ENCODE results near the gene TNFRSF25.
"Not testable (repeated sequence)": the region's sequence is repeated elsewhere in the genome, so short reads cannot be mapped to it uniquely, and the experiment has no call there.

The TNFRSF25 gene

GRCh38 chr1:6437012-6437700, 28.8 kb downstream of the TNFRSF25 start:
- Mint-ChIP-seq H3K27me3 (peaks cover 32% of the 10 kb centered on the region), H3K4me1 (peaks cover 12% of the 10 kb centered on the region)
- not testable (repeated sequence) for H3K36me3 Mint-ChIP-seq; ATAC-seq (ENCODE audit: low read depth); H3K4me3 Mint-ChIP-seq; H3K9me3 Mint-ChIP-seq; H3K27ac Mint-ChIP-seq; DNase-seq (ENCODE audit: low spot score in 2 of 2)

GRCh38 chr1:6436277-6436676, 29.7 kb downstream of the TNFRSF25 start:
- ATAC-seq (ENCODE audit: low read depth); H3K36me3 Mint-ChIP-seq; H3K4me3 Mint-ChIP-seq; H3K27ac Mint-ChIP-seq; H3K9me3 Mint-ChIP-seq; DNase-seq (ENCODE audit: low spot score in 2 of 2): not testable (repeated sequence)
- Mint-ChIP-seq H3K27me3 (peaks cover 29% of the 10 kb centered on the region), H3K4me1 (peaks cover 12% of the 10 kb centered on the region)

GRCh38 chr1:6435547-6435946, 30.4 kb downstream of the TNFRSF25 start:
- peaks cover 3% of the 10 kb centered on the region for H3K36me3 Mint-ChIP-seq
- H3K9me3 Mint-ChIP-seq: no peaks in the 10 kb centered on the region
- ATAC-seq (ENCODE audit: low read depth): no peak
- H3K4me1 Mint-ChIP-seq: peaks cover 11% of the 10 kb centered on the region
- H3K4me3 Mint-ChIP-seq: no peak overlapping the region
- no peak overlapping the region for H3K27ac Mint-ChIP-seq
- H3K27me3 Mint-ChIP-seq: peaks cover 26% of the 10 kb centered on the region
- DNase-seq (ENCODE audit: low spot score in 2 of 2): no peak

- ATAC-seq (ENCODE audit: low read depth): no peak
These were observed 30.8 kb downstream of the TNFRSF25 start for GRCh38 chr1:6435129-6435528.

GRCh38 chr1:6434186-6434585, 31.8 kb downstream of the TNFRSF25 start:
- no peaks in the 10 kb centered on the region for H3K9me3 Mint-ChIP-seq
- H3K27ac Mint-ChIP-seq: no peak overlapping the region
- H3K4me1 Mint-ChIP-seq: peaks cover 7% of the 10 kb centered on the region
- H3K4me3 Mint-ChIP-seq: no peak overlapping the region
- no peaks in the 10 kb centered on the region for H3K36me3 Mint-ChIP-seq
- no peak for DNase-seq (ENCODE audit: low spot score in 2 of 2)
- peaks cover 23% of the 10 kb centered on the region for H3K27me3 Mint-ChIP-seq
- ATAC-seq (ENCODE audit: low read depth): no peak

More at GRCh38 chr1:6435129-6435528, 30.8 kb downstream of the TNFRSF25 start:
- DNase-seq (ENCODE audit: low spot score in 2 of 2): no peak
- Mint-ChIP-seq H3K27ac (no peak overlapping the region), H3K9me3 (no peaks in the 10 kb centered on the region), H3K4me3 (no peak overlapping the region), H3K4me1 (peaks cover 11% of the 10 kb centered on the region), H3K27me3 (peaks cover 27% of the 10 kb centered on the region), H3K36me3 (peaks cover 3% of the 10 kb centered on the region)

- not testable (repeated sequence) for H3K36me3 Mint-ChIP-seq; H3K27ac Mint-ChIP-seq; H3K4me3 Mint-ChIP-seq; H3K9me3 Mint-ChIP-seq; H3K4me1 Mint-ChIP-seq; ATAC-seq (ENCODE audit: low read depth); DNase-seq (ENCODE audit: low spot score in 2 of 2)
- H3K27me3 Mint-ChIP-seq: peaks cover 17% of the 10 kb centered on the region
These were observed 34.1 kb downstream of the TNFRSF25 start for GRCh38 chr1:6431645-6432579.

GRCh38 chr1:6429660-6430411, 36.1 kb downstream of the TNFRSF25 start:
- not testable (repeated sequence) for ATAC-seq (ENCODE audit: low read depth); H3K9me3 Mint-ChIP-seq; H3K36me3 Mint-ChIP-seq; H3K4me3 Mint-ChIP-seq; H3K4me1 Mint-ChIP-seq; DNase-seq (ENCODE audit: low spot score in 2 of 2); H3K27ac Mint-ChIP-seq
- peaks cover 16% of the 10 kb centered on the region for H3K27me3 Mint-ChIP-seq

- ATAC-seq (ENCODE audit: low read depth): peak; percentile 46
These were observed 37.5 kb downstream of the TNFRSF25 start for GRCh38 chr1:6428453-6428852.

GRCh38 chr1:6427441-6428390, 38.3 kb downstream of the TNFRSF25 start:
- no peak overlapping the region for H3K27ac Mint-ChIP-seq
- H3K4me1 Mint-ChIP-seq: peaks cover 7% of the 10 kb centered on the region
- no peaks in the 10 kb centered on the region for H3K36me3 Mint-ChIP-seq
- H3K9me3 Mint-ChIP-seq: no peaks in the 10 kb centered on the region
- H3K4me3 Mint-ChIP-seq: no peak overlapping the region
- ATAC-seq (ENCODE audit: low read depth): no peak
- DNase-seq (ENCODE audit: low spot score in 2 of 2): no peak
- H3K27me3 Mint-ChIP-seq: peaks cover 14% of the 10 kb centered on the region

More at GRCh38 chr1:6428453-6428852, 37.5 kb downstream of the TNFRSF25 start:
- H3K36me3 Mint-ChIP-seq; H3K4me3 Mint-ChIP-seq; DNase-seq (ENCODE audit: low spot score in 2 of 2); H3K27ac Mint-ChIP-seq; H3K4me1 Mint-ChIP-seq; H3K9me3 Mint-ChIP-seq: not testable (repeated sequence)
- peaks cover 13% of the 10 kb centered on the region for H3K27me3 Mint-ChIP-seq

- H3K4me3 Mint-ChIP-seq: no peak overlapping the region
- H3K27ac Mint-ChIP-seq: no peak overlapping the region
- no peaks in the 10 kb centered on the region for H3K36me3 Mint-ChIP-seq
- DNase-seq (ENCODE audit: low spot score in 2 of 2) (no peak), ATAC-seq (ENCODE audit: low read depth) (no peak)
- H3K4me1 Mint-ChIP-seq: peaks cover 7% of the 10 kb centered on the region
- peaks cover 16% of the 10 kb centered on the region for H3K27me3 Mint-ChIP-seq
- H3K9me3 Mint-ChIP-seq: no peaks in the 10 kb centered on the region
These were observed 39.0 kb downstream of the TNFRSF25 start for GRCh38 chr1:6426972-6427350.

GRCh38 chr1:6426277-6426971, 39.5 kb downstream of the TNFRSF25 start:
- ATAC-seq (ENCODE audit: low read depth) (no peak), DNase-seq (ENCODE audit: low spot score in 2 of 2) (no peak)
- H3K27ac Mint-ChIP-seq: no peak overlapping the region
- no peak overlapping the region for H3K4me3 Mint-ChIP-seq
- no peaks in the 10 kb centered on the region for H3K36me3 Mint-ChIP-seq
- no peaks in the 10 kb centered on the region for H3K9me3 Mint-ChIP-seq
- H3K27me3 Mint-ChIP-seq: peaks cover 17% of the 10 kb centered on the region
- peaks cover 7% of the 10 kb centered on the region for H3K4me1 Mint-ChIP-seq

- Mint-ChIP-seq H3K27ac (no peak overlapping the region), H3K9me3 (no peaks in the 10 kb centered on the region), H3K36me3 (no peaks in the 10 kb centered on the region), H3K27me3 (peaks cover 17% of the 10 kb centered on the region), H3K4me1 (peaks cover 7% of the 10 kb centered on the region), H3K4me3 (no peak overlapping the region)
- ATAC-seq (ENCODE audit: low read depth): no peak
- no peak for DNase-seq (ENCODE audit: low spot score in 2 of 2)
These were observed 40.3 kb downstream of the TNFRSF25 start for GRCh38 chr1:6425658-6426057.

Measured in memory B cell (primary cell).